ENCODE measurements around the gene GOLGA3. TPM values are rescaled to one million over a fixed set of nuclear protein-coding genes. Genes with fewer than 3 reads are reported as not detected.
A peak's percentile ranks its signal among the peaks of the same experiment; 100 is the strongest.

The GOLGA3 gene
- total and polyA plus RNA-seq, 9 of the 15 experiments (the other 6 are each of a cell fraction or from before 2014, with no cell fraction given): 1.9 to 48.1 (median 18.4) TPM

DNA sequence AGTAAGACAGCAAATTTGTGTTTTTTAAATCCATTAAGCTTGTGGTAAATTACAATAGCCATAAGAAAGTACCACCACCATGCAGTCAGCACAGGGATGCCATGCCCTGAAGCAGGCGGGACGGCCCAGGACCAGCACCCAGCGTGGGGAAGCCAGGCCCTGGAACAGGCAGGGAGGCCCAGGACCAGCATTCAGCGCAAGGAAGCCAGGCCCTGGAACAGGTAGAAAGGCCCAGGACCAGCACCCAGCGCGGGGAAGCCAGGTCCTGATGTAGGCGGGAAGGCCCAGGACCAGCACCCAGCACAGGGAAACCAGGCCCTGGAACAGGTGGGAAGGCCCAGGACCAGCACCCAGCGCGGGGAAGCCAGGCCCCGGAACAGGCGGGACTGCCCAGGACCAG is 45.5 kb upstream of the GOLGA3 start:
- no peaks in the 10 kb centered on the region for H3K4me1 ChIP-seq (replicated peaks in 1 of 2; ENCODE audit: control insufficient read depth in 2 of 2, insufficient read depth in 2 of 2, low read length in 2 of 2)
- DNase-seq (ENCODE audit: extremely low read depth in 1 of 4, low spot score in 3 of 4) (no peak), ATAC-seq (no peak), FAIRE-seq (no peak)
- H3K36me3 ChIP-seq (ENCODE audit: control insufficient read depth, insufficient read depth, low read length): peaks cover 49% of the 10 kb centered on the region; the same call in 2 of the 3 replicates
- ChIA-PET POLR2A (no interaction called here), CTCF (ENCODE audit: low intra/inter-chr PET ratio) (no interaction called here)
- no peak overlapping the region for H3K4me3 ChIP-seq
- H3K27me3 ChIP-seq (ENCODE audit: control insufficient read depth in 2 of 2, insufficient read depth in 2 of 2, low read length in 2 of 2): no peaks in the 10 kb centered on the region
- H3K9me3 ChIP-seq (replicated peaks; ENCODE audit: control insufficient read depth, insufficient read depth, low read depth, low read length): no peaks in the 10 kb centered on the region
- no TSS peak for BruUV-seq (replicated peaks)
- H3K27ac ChIP-seq (ENCODE audit: extremely low read depth, low read depth, low read length): no peak overlapping the region
- H3K9ac ChIP-seq (ENCODE audit: insufficient read depth in 1 of 2, low read depth in 2 of 2, low read length in 2 of 2): no peak overlapping the region; a peak in 1 of 4 replicates
- in situ Hi-C loops (cut with MboI): no loop called here
- no peaks in the 10 kb centered on the region for H3K9me1 ChIP-seq (ENCODE audit: control insufficient read depth, insufficient read depth, low read length)
- TF ChIP-seq TAF7 (tag; IDR thresholded peaks at IDR 0.05) (no peak), DDX20 (tag; IDR thresholded peaks at IDR 0.05; ENCODE audit: low read depth) (no peak), NR1H2 (CRISPR knock-in tag; IDR thresholded peaks at IDR 0.05) (no peak), HLTF (IDR thresholded peaks at IDR 0.05) (no peak), EZH2 (IDR thresholded peaks at IDR 0.05; ENCODE audit: borderline replicate concordance, low read depth, low read length) (no peak), SMAD4 (CRISPR knock-in tag; conservative IDR thresholded peaks at IDR 0.05) (no peak), ZNF197 (CRISPR knock-in tag; IDR thresholded peaks at IDR 0.05; ENCODE audit: low read depth) (no peak), ZNF217 (CRISPR knock-in tag; IDR thresholded peaks at IDR 0.05) (no peak)
- H2AFZ ChIP-seq (ENCODE audit: low read depth, low read length): no peak overlapping the region
- H3K79me2 ChIP-seq (ENCODE audit: control insufficient read depth, insufficient read depth, low read length): no peaks in the 10 kb centered on the region
- intact Hi-C loops (cut with micrococcal nuclease): no loop called here
- H3K4me2 ChIP-seq (ENCODE audit: insufficient read depth, low read length): no peak overlapping the region
- no peaks in the 10 kb centered on the region for H4K20me1 ChIP-seq (replicated peaks; ENCODE audit: control insufficient read depth, insufficient read depth, low read length)
- whole genome bisulfite sequencing (ENCODE audit: insufficient coverage, low coverage, missing lambda C conversion rate): 97% methylated on average over 4 of the region's 11 CpGs

DNA sequence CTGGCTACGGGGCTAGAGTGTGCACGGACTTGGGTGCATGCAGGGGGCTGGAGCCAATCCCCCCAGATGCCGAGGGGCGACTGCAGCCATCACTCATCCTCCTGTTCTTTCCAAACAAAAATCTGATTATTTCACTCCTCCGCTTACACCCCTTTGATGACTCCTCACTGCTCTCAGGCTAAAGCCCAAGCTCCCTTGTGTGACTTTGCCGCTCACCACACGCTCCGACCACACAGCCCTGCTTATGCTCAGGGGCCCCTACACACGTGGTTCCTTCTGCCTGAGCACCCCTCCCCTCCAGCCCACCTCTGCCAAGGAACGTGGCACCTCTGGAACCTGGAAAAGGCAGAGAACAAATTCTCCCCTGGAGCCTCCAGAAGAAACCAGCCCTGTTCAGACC is 45.1 kb upstream of the GOLGA3 start:
- Histone ChIP-seq H2AFZ (ENCODE audit: low read depth, low read length) (no peak overlapping the region), H3K9ac (ENCODE audit: insufficient read depth in 1 of 2, low read depth in 2 of 2, low read length in 2 of 2) (no peak overlapping the region), H3K36me3 (ENCODE audit: control insufficient read depth, insufficient read depth, low read length) (peaks cover 49% of the 10 kb centered on the region; the same call in 2 of the 3 replicates), H3K9me3 (replicated peaks; ENCODE audit: control insufficient read depth, insufficient read depth, low read depth, low read length) (no peaks in the 10 kb centered on the region), H3K79me2 (ENCODE audit: control insufficient read depth, insufficient read depth, low read length) (no peaks in the 10 kb centered on the region), H3K27ac (ENCODE audit: extremely low read depth, low read depth, low read length) (no peak overlapping the region), H3K27me3 (ENCODE audit: control insufficient read depth in 2 of 2, insufficient read depth in 2 of 2, low read length in 2 of 2) (no peaks in the 10 kb centered on the region), H3K4me1 (replicated peaks in 1 of 2; ENCODE audit: control insufficient read depth in 2 of 2, insufficient read depth in 2 of 2, low read length in 2 of 2) (no peaks in the 10 kb centered on the region), H3K4me3 (no peak overlapping the region), H3K9me1 (ENCODE audit: control insufficient read depth, insufficient read depth, low read length) (no peaks in the 10 kb centered on the region), H3K4me2 (ENCODE audit: insufficient read depth, low read length) (no peak overlapping the region), H4K20me1 (replicated peaks; ENCODE audit: control insufficient read depth, insufficient read depth, low read length) (no peaks in the 10 kb centered on the region)
- intact Hi-C loops (cut with micrococcal nuclease) (no loop called here), in situ Hi-C loops (cut with MboI) (no loop called here)
- ATAC-seq (no peak), FAIRE-seq (no peak), DNase-seq (ENCODE audit: extremely low read depth in 1 of 4, low spot score in 3 of 4) (peak in 1 of 4 experiments; percentile 4)
- TF ChIP-seq ATF4 (CRISPR knock-in tag; IDR thresholded peaks at IDR 0.05): no peak
- ChIA-PET CTCF (ENCODE audit: low intra/inter-chr PET ratio) (no interaction called here), POLR2A (no interaction called here)
- 84% methylated on average over 10 of the region's 10 CpGs for WGBS (ENCODE audit: insufficient coverage, low coverage, missing lambda C conversion rate)
- BruUV-seq (replicated peaks): no TSS peak
